Measurements from ENCODE around the gene CASS4.

DNA sequence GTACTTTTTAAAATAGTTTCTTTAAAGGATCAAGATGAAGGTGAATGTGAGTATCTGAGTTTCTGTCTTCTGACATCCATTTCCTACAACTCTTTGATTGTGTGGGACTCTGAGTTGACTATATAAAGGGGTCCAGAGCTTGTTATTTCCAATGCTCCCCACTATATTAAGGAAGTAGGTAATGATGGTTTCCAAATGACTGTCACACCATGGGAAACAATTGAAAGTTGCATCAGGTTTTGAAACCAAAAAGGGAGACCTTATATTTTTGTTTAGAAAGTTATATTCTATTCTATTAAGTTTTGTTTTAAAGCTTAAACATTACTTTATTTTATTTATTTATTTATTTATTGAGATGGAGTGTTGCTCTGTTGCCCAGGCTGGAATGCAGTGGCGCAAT, 11.2 kb downstream of the CASS4 start:
- TF ChIP-seq CTCF (conservative IDR thresholded peaks at IDR 0.05; ENCODE audit: low read depth, low read length) (no peak), EZH2 (IDR thresholded peaks at IDR 0.05; ENCODE audit: borderline replicate concordance, low read depth, low read length, poor library complexity, severe bottlenecking) (no peak)
